Measurements from ENCODE around the gene GALNT14. TPM values are rescaled to one million over a fixed set of nuclear protein-coding genes. Genes with fewer than 3 reads are reported as not detected.

Gene GALNT14
- total RNA-seq, 4 donors from 2014 or later: 8.3 to 26.1 (median 16.3) TPM

DNA sequence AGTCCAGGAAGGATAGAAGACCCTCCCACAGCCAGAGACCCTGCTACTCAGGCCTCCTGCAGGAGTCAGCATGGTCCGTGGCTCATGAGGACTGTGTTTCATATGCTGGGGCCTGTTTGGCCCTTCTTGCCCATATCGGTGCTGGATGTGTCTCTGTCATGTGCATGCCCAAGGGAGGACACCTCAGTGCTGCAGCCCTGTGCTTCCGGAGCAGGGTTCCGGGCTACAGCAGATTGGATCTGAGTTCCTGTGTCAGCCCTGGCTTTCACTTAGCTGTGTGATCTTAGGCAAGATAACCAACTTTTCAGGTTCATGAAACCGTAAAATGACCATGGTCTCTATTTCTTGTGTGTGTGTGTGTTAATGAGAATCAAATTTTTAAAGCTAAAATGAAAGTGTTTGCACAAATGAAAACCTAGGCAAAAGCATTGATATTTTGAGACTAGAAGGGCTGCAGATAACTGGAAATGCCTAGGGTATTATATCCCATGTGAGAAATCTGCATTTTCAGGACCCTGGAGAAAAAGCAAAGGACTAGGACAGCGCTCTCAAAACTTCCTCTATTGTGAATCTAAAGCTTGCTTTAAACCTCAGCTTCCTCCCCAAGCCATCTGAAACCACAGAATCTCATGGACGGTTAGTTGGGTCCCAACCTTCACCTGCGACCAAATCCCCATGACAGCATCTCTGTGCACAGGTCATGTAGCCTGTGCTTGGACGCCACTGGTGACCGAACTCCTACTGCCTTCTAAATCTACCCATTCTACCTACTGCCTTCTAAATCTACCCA is 272.2 kb downstream of the GALNT14 start:
- H3K9me3 ChIP-seq: no peaks in the 10 kb centered on the region
- no peak for DNase-seq
- no peaks in the 10 kb centered on the region for H3K27me3 ChIP-seq
- H3K27ac ChIP-seq: no peak overlapping the region
- TF ChIP-seq POLR2A (IDR thresholded peaks at IDR 0.05): no peak
- TF ChIP-seq, protein P1, sequence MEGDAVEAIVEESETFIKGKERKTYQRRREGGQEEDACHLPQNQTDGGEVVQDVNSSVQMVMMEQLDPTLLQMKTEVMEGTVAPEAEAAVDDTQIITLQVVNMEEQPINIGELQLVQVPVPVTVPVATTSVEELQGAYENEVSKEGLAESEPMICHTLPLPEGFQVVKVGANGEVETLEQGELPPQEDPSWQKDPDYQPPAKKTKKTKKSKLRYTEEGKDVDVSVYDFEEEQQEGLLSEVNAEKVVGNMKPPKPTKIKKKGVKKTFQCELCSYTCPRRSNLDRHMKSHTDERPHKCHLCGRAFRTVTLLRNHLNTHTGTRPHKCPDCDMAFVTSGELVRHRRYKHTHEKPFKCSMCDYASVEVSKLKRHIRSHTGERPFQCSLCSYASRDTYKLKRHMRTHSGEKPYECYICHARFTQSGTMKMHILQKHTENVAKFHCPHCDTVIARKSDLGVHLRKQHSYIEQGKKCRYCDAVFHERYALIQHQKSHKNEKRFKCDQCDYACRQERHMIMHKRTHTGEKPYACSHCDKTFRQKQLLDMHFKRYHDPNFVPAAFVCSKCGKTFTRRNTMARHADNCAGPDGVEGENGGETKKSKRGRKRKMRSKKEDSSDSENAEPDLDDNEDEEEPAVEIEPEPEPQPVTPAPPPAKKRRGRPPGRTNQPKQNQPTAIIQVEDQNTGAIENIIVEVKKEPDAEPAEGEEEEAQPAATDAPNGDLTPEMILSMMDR (IDR thresholded peaks at IDR 0.05): no peak
- no peaks in the 10 kb centered on the region for H3K36me3 ChIP-seq
- H3K4me3 ChIP-seq: no peak overlapping the region
- no peaks in the 10 kb centered on the region for H3K4me1 ChIP-seq

DNA sequence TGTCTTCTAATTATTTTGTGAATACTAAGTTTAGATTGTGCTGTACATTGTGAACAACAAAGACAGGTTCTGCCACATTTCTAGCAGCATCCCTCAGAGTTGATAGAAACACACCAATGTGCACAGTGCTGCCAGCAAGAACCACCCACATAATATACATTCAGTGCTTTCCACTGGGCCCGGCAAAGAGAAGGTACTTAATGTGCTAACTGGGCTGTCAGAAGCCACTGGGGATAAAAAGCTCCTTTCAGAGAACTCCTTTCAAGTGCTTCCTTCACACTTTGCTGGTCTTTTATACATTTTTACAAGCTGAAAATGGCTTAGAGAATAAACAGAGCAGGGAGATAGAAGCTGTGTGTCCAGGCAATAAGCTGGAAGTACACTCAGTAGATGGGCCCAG is 273.0 kb downstream of the GALNT14 start:
- no peaks in the 10 kb centered on the region for H3K36me3 ChIP-seq
- no peaks in the 10 kb centered on the region for H3K4me1 ChIP-seq
- TF ChIP-seq, protein P1 (IDR thresholded peaks at IDR 0.05): no peak
- TF ChIP-seq POLR2A (IDR thresholded peaks at IDR 0.05): no peak
- no peak overlapping the region for H3K27ac ChIP-seq
- H3K27me3 ChIP-seq: no peaks in the 10 kb centered on the region
- no peak overlapping the region for H3K4me3 ChIP-seq
- no peak for DNase-seq
- no peaks in the 10 kb centered on the region for H3K9me3 ChIP-seq

DNA sequence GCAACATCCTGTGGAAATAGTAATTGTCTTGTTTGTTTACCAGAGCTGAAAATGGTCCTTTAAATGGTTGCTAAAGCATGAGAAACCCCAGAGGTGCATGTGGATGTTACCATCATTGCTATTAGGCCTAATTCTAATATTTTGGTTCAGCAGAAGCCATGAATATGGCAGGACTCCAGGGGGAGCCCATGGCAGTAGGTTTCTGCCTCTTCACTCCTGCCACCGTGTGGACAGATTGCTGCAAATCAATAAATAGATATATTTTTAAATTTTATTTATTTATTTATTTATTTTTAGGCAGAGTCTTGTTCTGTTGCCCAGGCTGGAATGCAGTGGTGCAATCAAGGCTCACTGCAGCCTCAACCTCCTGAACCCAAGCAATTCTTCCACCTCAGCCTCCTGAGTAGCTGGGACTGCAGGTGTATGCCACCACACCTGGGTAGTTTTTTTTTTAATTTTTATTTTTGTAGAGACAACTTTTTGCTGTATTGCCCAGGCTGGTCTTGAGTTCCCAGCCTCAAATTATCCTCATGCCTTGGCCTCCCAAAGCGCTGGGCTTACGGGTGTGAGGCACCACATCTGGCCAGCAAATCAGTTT is 276.1 kb downstream of the GALNT14 start:
- Histone ChIP-seq H3K9me3 (no peaks in the 10 kb centered on the region), H3K27me3 (no peaks in the 10 kb centered on the region), H3K27ac (no peak overlapping the region), H3K36me3 (no peaks in the 10 kb centered on the region), H3K4me1 (no peaks in the 10 kb centered on the region), H3K4me3 (no peak overlapping the region)
- no peak for TF ChIP-seq POLR2A (IDR thresholded peaks at IDR 0.05)
- TF ChIP-seq, protein P1 (IDR thresholded peaks at IDR 0.05): peak in 4 of 6 experiments; percentile 68 to 76 (median 72)
- peak in 2 of 3 donors; percentile 52 to 82 for DNase-seq

DNA sequence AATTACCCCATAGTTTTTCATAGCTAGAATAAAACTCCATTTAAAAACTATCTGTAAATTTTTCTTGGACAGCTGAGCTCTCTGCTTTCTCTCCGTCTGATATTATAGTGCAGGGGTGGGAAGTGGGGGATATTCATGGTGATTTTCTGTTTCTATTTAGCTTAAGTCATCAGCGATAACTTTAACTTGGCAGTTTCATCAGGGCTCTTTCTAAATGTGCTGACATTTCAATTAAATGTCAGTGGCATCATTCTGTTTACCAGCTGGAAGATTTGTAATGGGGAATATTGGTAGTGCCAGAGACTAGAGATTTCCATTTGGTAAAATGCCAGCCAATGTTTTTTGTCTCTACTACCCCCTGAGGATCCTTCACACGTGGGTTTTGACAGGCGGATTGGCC is 277.5 kb downstream of the GALNT14 start:
- Histone ChIP-seq H3K27ac (no peak overlapping the region), H3K9me3 (no peaks in the 10 kb centered on the region), H3K4me1 (no peaks in the 10 kb centered on the region), H3K4me3 (no peak overlapping the region), H3K36me3 (no peaks in the 10 kb centered on the region), H3K27me3 (no peaks in the 10 kb centered on the region)
- TF ChIP-seq, protein P1 (IDR thresholded peaks at IDR 0.05): no peak
- no peak for TF ChIP-seq POLR2A (IDR thresholded peaks at IDR 0.05)
- DNase-seq: no peak

Other genes with a start within 250 kb of the GALNT14 start
- gene CAPN14, start 79.1 kb upstream of the GALNT14 start, total RNA-seq: under 1 TPM in 1 of 4 donors, not detected in 3; 0.83 TPM
- 10 to 100 TPM in 1 of 4 donors, 1 to 10 TPM in 2, under 1 TPM in 1; 0.88 to 20.6 (median 2.1) TPM for gene EHD3, start 95.7 kb upstream of the GALNT14 start, total RNA-seq